K562 treated with DMSO at 1 percent for 48 hours (cell line): ENCODE data around the gene SCAF4. TPM values are rescaled to one million over a fixed set of nuclear protein-coding genes. Genes with fewer than 3 reads are reported as not detected.

Experiments used
- total RNA-seq: library from RNA; unstranded; fragments of 300-600 nt; gene quantifications from 2 replicates; pipeline ENCODE4 v1.2.3, GENCODE V29; 2022; ENCODE audit warnings: low replicate concordance; ENCODE audit errors: extremely low read depth

Gene SCAF4
- total RNA-seq: not detected in 2 replicates

GRCh38 chr21:31731857-31732596 is at the start of gene SCAF4:
Gene SCAF4 (minus strand): TSS chr21:31732118. CDS start chr21:31731692, 426 bp downstream.

GRCh38 chr21:31659536-31660258 is 72.2 kb downstream of the SCAF4 start, which contains the start of gene SOD1:
Gene SOD1 (plus strand): TSS chr21:31659693. CDS start chr21:31659770, 77 bp downstream.

Other genes with a start within 250 kb of the SCAF4 start
- not detected in 2 replicates for gene SOD1, start 72.4 kb downstream of the SCAF4 start, total RNA-seq
- gene HUNK, start 140.9 kb upstream of the SCAF4 start, total RNA-seq: not detected in 2 replicates